ENCODE measurements around the gene ABCA13.

The ABCA13 gene

GRCh38 chr7:48551652-48552051 lies 380.4 kb downstream of the ABCA13 start:
- no peak for TF ChIP-seq CTCF (IDR thresholded peaks at IDR 0.05; ENCODE audit: low read depth, low read length, missing control alignments)

GRCh38 chr7:48563334-48563733 lies 392.1 kb downstream of the ABCA13 start:
- no peaks in the 10 kb centered on the region for H3K36me3 ChIP-seq (replicated peaks)
- H3K27me3 ChIP-seq (replicated peaks): no peaks in the 10 kb centered on the region
- H3K4me3 ChIP-seq (ENCODE audit: low read depth, low read length): no peak overlapping the region
- in situ Hi-C loops (cut with HindIII; ENCODE audit: low pct_ligation_motif_present, low sequenced_read_pairs): no loop called here
- TF ChIP-seq CTCF (IDR thresholded peaks at IDR 0.05; ENCODE audit: low read depth, low read length, missing control alignments): no peak
- H3K27ac ChIP-seq: no peak overlapping the region
- no peak for DNase-seq

More at GRCh38 chr7:48551652-48552051, 380.4 kb downstream of the ABCA13 start:
- in situ Hi-C loops (cut with HindIII; ENCODE audit: low pct_ligation_motif_present, low sequenced_read_pairs): no loop called here
- Histone ChIP-seq H3K27me3 (replicated peaks) (no peaks in the 10 kb centered on the region), H3K4me3 (ENCODE audit: low read depth, low read length) (no peak overlapping the region), H3K36me3 (replicated peaks) (no peaks in the 10 kb centered on the region), H3K27ac (no peak overlapping the region)
- no peak for DNase-seq

GRCh38 chr7:48575516-48575915 lies 404.3 kb downstream of the ABCA13 start:
- no peaks in the 10 kb centered on the region for H3K36me3 ChIP-seq (replicated peaks)
- no peaks in the 10 kb centered on the region for H3K27me3 ChIP-seq (replicated peaks)
- DNase-seq: no peak
- no peak overlapping the region for H3K4me3 ChIP-seq (ENCODE audit: low read depth, low read length)
- H3K27ac ChIP-seq: no peak overlapping the region
- in situ Hi-C loops (cut with HindIII; ENCODE audit: low pct_ligation_motif_present, low sequenced_read_pairs): no loop called here
- TF ChIP-seq CTCF (IDR thresholded peaks at IDR 0.05; ENCODE audit: low read depth, low read length, missing control alignments): no peak

GRCh38 chr7:48587475-48587874 lies 416.2 kb downstream of the ABCA13 start:
- Histone ChIP-seq H3K36me3 (replicated peaks) (no peaks in the 10 kb centered on the region), H3K4me3 (ENCODE audit: low read depth, low read length) (no peak overlapping the region), H3K27me3 (replicated peaks) (no peaks in the 10 kb centered on the region), H3K27ac (no peak overlapping the region)
- DNase-seq: no peak
- in situ Hi-C loops (cut with HindIII; ENCODE audit: low pct_ligation_motif_present, low sequenced_read_pairs): no loop called here
- no peak for TF ChIP-seq CTCF (IDR thresholded peaks at IDR 0.05; ENCODE audit: low read depth, low read length, missing control alignments)

GRCh38 chr7:48594349-48594748 lies 423.1 kb downstream of the ABCA13 start:
- no peak for TF ChIP-seq CTCF (IDR thresholded peaks at IDR 0.05; ENCODE audit: low read depth, low read length, missing control alignments)
- Histone ChIP-seq H3K27me3 (replicated peaks) (no peaks in the 10 kb centered on the region), H3K36me3 (replicated peaks) (no peaks in the 10 kb centered on the region), H3K27ac (no peak overlapping the region), H3K4me3 (ENCODE audit: low read depth, low read length) (no peak overlapping the region)
- DNase-seq: no peak
- in situ Hi-C loops (cut with HindIII; ENCODE audit: low pct_ligation_motif_present, low sequenced_read_pairs): no loop called here

GRCh38 chr7:48595756-48596155 lies 424.5 kb downstream of the ABCA13 start:
- H3K4me3 ChIP-seq (ENCODE audit: low read depth, low read length): no peak overlapping the region
- in situ Hi-C loops (cut with HindIII; ENCODE audit: low pct_ligation_motif_present, low sequenced_read_pairs): no loop called here
- TF ChIP-seq CTCF (IDR thresholded peaks at IDR 0.05; ENCODE audit: low read depth, low read length, missing control alignments): no peak
- no peaks in the 10 kb centered on the region for H3K27me3 ChIP-seq (replicated peaks)
- no peak overlapping the region for H3K27ac ChIP-seq
- no peaks in the 10 kb centered on the region for H3K36me3 ChIP-seq (replicated peaks)
- DNase-seq: no peak
